Measurements from ENCODE around the gene RPS6KA2. TPM values are rescaled to one million over a fixed set of nuclear protein-coding genes. Genes with fewer than 3 reads are reported as not detected.

Gene RPS6KA2
- total RNA-seq, 4 donors from 2014 or later: 43.9 to 161 (median 82.7) TPM

- TF ChIP-seq CTCF (IDR thresholded peaks at IDR 0.05; ENCODE audit: low read depth): no peak
Observed at GRCh38 chr6:166656230-166657151, 29.4 kb upstream of the RPS6KA2 start.

DNA sequence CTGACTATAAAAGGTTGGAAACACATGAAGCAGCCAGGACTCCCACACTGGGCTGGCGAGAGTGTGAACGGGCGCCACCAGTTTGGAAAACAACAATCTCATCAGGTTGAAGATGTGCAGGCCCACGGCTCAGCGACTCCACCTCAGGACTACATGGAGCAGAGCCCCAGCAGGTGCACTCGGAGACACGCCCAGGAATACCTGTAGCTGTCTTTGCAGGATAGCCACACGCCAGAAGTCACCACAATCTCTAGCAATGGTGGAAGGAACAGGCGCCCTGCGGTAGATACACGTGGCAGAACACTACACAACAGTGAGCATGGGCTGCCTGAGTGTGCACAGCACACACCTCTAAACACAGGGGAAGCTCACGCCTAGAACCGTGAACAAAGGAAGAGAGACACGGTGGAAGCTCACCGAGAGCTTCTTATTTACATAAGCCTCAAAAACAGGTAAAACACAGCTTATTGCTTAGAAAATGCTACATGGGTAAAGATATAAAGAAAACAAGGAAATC lies 28.7 kb upstream of the RPS6KA2 start:
- no peak for TF ChIP-seq CTCF (IDR thresholded peaks at IDR 0.05; ENCODE audit: low read depth)

DNA sequence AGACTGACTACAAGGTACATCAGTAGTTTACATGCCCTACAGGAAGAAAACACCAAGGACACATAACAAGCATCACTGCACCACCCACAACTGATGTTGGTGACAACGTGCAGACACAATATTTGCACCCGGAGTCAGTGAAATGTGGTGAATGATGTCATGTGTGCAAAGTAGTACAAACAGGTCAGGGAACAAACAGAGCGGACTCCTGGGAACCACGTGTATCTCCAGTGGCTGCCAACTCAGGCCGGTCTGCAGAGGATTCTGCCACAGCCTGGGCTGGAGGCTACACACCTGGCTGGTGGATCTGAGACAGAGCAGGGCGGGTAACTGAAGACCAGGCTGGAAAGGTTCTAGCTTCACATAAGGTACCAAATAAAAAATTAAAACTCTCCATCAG lies 28.2 kb upstream of the RPS6KA2 start:
- no peak for TF ChIP-seq CTCF (IDR thresholded peaks at IDR 0.05; ENCODE audit: low read depth)

DNA sequence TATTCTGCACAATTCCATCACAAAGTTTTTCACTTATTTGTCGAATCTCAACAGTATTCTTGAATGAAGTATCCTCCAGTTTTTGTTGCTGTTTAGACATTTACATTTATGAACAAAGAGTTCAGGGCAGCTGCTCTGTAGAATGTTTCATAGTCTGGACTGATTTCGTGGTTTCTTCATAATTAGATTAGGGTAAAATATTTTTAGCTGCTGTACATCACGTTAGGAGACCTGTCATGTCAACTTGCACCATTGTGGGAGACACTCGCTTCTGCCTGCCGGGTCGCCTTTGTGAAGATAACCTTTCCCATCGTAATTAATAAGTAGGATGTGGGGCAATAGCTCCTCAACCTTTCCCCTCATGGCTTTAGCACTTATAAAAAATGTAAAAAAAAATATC lies 27.5 kb upstream of the RPS6KA2 start:
- TF ChIP-seq CTCF (IDR thresholded peaks at IDR 0.05; ENCODE audit: low read depth): no peak

- no peak for TF ChIP-seq CTCF (IDR thresholded peaks at IDR 0.05; ENCODE audit: low read depth)
Observed at GRCh38 chr6:166653639-166653941, 26.5 kb upstream of the RPS6KA2 start.

- TF ChIP-seq CTCF (IDR thresholded peaks at IDR 0.05; ENCODE audit: low read depth): no peak
Observed at GRCh38 chr6:166650824-166651807, 24.1 kb upstream of the RPS6KA2 start.

DNA sequence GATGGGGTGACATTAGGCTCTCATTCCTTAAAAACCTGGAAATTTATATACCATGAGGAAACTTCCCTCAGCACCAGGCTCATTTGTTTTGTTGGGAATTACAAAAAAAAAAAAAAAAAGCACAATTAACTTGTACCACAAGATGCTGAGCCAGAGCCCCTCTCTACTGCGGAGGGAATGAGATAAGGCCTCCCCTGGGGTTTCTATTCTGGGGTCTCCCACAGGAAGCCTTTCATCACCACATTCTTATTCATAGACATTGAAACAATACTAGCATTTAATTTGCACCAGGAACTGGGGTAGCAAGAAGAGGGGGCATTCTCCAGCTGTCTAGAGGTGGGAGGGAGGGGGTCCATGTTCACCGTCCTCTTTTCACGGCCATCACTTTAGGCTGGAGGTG lies 23.0 kb upstream of the RPS6KA2 start:
- no peak for TF ChIP-seq CTCF (IDR thresholded peaks at IDR 0.05; ENCODE audit: low read depth)

Data from subcutaneous adipose tissue (tissue), 4 donors.